Activated naive CD8-positive, alpha-beta T cell treated with anti-CD3 and anti-CD28 coated beads for 36 hours (primary cell): ENCODE measurements around the gene FOXB1. TPM values are rescaled to one million over a fixed set of nuclear protein-coding genes. Genes with fewer than 3 reads are reported as not detected.

Source experiments
- DNase-seq: peaks from one replicate; pipeline ENCODE4 v3.0.0; 2021
- H3K27ac Mint-ChIP-seq: one replicate; pipeline ENCODE4 v1.8.0; 2022; ENCODE audit warnings: mild to moderate bottlenecking, moderate library complexity, mixed read lengths
- H3K27me3 Mint-ChIP-seq: one replicate; pipeline ENCODE4 v1.8.0; 2022; ENCODE audit warnings: mild to moderate bottlenecking, mixed read lengths
- H3K36me3 Mint-ChIP-seq: one replicate; pipeline ENCODE4 v1.8.0; 2021; ENCODE audit warnings: mild to moderate bottlenecking, mixed read lengths
- H3K4me1 Mint-ChIP-seq: one replicate; pipeline ENCODE4 v1.8.0; 2021; ENCODE audit warnings: mixed read lengths
- H3K4me3 Mint-ChIP-seq: one replicate; pipeline ENCODE4 v1.8.0; 2022; ENCODE audit warnings: mild to moderate bottlenecking, moderate library complexity, mixed read lengths
- H3K9me3 Mint-ChIP-seq: one replicate; pipeline ENCODE4 v1.8.0; 2022; ENCODE audit warnings: mixed read lengths
- total RNA-seq, 2 experiments: library from RNA; stranded (reverse); gene quantifications; one replicate each; pipeline ENCODE4 v1.2.3, GENCODE V29; 2021

The FOXB1 gene
- total RNA-seq, 2 experiments from 2014 or later, result 0.14 to 0.29 TPM

DNA sequence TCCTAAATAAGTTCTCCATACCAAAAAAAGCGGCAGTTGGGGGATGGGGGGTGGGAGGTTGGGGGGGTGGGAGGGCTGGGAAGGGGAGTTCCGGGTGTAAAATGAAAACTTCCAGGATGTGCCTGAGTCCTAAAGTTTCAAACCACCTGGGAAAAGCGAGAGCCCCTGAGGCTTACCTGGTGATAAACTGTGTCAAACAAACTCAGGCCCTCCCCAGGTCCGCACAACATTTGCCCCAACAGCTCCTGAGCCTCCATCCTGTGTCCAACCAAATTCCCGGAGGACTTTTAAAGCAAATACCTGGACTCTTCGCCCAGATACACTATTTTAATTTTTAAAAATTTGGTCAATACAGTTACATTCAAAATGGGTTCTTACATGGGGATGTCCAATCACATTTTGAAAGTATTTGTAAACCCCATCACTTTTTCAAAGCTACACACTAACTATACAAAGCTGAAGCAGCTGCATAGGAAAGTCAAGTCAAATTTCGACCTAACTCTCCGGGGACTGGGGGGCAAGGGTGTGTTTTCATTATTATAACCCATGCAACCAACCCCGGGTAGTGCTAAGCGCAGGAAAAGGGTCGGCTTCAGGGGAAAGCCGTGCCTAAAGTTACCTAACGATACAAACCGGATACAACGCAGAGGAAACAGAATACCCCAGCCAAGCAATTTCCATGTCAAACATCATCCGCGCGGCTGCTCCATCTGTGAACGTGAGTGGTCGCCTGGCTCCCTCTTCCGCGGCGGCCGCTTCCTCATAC is 685 bp upstream of the FOXB1 start:
- peaks cover 45% of the 10 kb centered on the region for H3K4me1 Mint-ChIP-seq
- DNase-seq, result peak; percentile 27
- peaks cover 9% of the 10 kb centered on the region for H3K9me3 Mint-ChIP-seq
- H3K27ac Mint-ChIP-seq, result no peak overlapping the region
- peaks cover 99% of the 10 kb centered on the region for H3K27me3 Mint-ChIP-seq
- H3K36me3 Mint-ChIP-seq, result peaks cover 5% of the 10 kb centered on the region
- peak overlapping the region; percentile 79 for H3K4me3 Mint-ChIP-seq

DNA sequence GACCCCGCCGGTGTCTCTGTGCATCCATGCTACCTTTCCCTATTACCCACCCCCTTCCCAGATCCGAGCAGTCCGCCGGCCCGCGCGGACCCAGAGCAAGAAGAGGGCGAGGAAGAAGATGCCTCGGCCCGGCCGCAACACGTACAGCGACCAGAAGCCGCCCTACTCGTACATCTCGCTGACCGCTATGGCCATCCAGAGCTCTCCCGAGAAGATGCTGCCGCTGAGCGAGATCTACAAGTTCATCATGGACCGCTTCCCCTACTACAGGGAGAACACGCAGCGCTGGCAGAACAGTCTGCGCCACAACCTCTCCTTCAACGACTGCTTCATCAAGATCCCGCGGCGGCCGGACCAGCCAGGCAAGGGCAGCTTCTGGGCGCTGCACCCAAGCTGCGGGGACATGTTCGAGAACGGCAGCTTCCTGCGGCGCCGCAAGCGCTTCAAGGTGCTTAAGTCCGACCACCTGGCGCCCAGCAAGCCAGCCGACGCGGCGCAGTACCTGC is 788 bp downstream of the FOXB1 start:
- peak overlapping the region; percentile 79 for H3K4me3 Mint-ChIP-seq
- H3K36me3 Mint-ChIP-seq, result peaks cover 5% of the 10 kb centered on the region
- H3K27ac Mint-ChIP-seq, result no peak overlapping the region
- H3K27me3 Mint-ChIP-seq, result peaks cover 99% of the 10 kb centered on the region
- H3K4me1 Mint-ChIP-seq, result peaks cover 44% of the 10 kb centered on the region
- H3K9me3 Mint-ChIP-seq, result peaks cover 9% of the 10 kb centered on the region
- DNase-seq, result no peak

DNA sequence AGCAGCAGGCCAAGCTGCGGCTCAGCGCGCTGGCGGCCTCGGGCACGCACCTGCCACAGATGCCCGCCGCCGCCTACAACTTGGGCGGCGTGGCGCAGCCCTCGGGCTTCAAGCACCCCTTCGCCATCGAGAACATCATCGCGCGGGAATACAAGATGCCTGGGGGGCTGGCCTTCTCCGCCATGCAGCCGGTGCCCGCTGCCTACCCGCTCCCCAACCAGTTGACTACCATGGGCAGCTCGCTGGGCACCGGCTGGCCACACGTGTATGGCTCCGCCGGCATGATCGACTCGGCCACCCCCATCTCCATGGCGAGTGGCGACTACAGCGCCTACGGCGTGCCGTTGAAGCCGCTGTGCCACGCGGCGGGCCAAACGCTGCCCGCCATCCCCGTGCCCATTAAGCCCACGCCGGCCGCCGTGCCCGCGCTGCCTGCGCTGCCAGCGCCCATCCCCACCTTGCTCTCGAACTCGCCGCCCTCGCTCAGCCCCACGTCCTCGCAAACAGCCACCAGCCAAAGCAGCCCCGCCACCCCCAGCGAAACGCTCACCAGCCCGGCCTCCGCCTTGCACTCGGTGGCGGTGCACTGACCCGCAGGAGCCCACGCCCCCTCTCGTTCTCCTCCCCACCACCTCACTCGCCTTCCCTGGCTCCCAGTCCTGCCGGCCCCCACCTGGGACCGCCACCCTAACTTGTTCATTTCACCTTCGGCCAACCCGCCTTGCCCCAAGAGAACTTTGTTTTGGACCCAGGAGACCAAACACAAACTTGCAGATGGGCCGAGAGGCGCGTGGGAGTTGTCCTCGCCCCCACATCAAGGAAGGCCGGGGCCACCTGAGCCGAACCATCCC is 1.5 kb downstream of the FOXB1 start:
- Mint-ChIP-seq H3K36me3 (peaks cover 5% of the 10 kb centered on the region), H3K9me3 (peaks cover 9% of the 10 kb centered on the region), H3K4me1 (peaks cover 37% of the 10 kb centered on the region), H3K27me3 (peaks cover 99% of the 10 kb centered on the region), H3K4me3 (peak overlapping the region; percentile 79), H3K27ac (peak overlapping the region; percentile 66)
- peak; percentile 25 for DNase-seq

DNA sequence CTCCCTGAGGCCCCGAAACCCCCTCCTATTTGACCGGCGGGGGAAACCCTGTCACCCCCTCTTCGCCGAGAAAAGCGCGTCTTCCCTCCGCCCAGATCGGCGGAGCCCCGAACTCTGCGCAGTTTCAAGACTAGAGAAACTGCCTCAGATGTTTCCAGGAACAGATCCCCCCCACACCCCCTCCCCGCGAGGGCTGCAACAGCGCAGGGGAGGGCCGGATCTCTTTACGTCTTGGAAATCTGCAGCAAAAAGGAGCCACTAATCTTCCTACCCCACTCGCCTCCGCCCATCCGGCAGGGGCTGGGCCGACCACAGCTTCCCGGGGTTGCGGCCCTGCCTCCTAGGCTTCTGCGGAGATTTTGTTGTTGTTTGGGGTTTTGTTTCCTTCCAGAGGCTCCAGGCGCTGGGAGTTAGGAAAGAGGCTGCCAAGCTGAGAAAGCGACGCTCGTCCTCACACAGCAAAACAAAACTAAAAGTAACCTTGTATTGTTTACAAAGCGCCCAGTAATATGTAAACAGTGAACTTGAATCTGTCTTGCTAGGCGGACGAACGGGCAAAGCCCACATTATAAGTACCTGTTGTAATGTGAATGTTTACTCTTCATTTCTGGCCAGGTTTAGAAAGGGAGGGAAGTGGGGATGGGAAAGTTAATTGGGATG is 2.2 kb downstream of the FOXB1 start:
- peaks cover 33% of the 10 kb centered on the region for H3K4me1 Mint-ChIP-seq
- peaks cover 99% of the 10 kb centered on the region for H3K27me3 Mint-ChIP-seq
- H3K4me3 Mint-ChIP-seq, result peak overlapping the region; percentile 79
- peak; percentile 74 for DNase-seq
- peak overlapping the region; percentile 66 for H3K27ac Mint-ChIP-seq
- peaks cover 6% of the 10 kb centered on the region for H3K9me3 Mint-ChIP-seq
- peaks cover 5% of the 10 kb centered on the region for H3K36me3 Mint-ChIP-seq

DNA sequence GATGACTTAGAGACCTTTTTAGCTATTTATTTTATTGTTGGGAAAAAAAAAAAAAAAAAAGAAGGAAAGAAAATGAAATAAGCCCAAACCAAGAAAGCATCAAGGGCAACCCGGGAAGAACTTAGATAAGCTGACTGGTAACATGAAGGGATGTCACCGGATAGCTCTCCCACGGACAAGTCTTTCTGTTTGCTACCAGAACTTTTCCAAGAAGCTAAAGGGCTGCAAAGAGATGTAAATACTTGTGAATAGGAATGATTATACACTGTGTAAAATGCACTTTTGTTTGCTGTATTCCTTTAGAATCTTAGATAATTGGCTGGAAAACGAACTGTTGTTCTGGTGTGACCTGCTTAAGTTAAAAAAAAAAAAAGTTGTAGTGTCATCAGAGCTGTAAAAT is 2.8 kb downstream of the FOXB1 start:
- peaks cover 33% of the 10 kb centered on the region for H3K4me1 Mint-ChIP-seq
- H3K9me3 Mint-ChIP-seq, result peaks cover 5% of the 10 kb centered on the region
- peaks cover 5% of the 10 kb centered on the region for H3K36me3 Mint-ChIP-seq
- peaks cover 99% of the 10 kb centered on the region for H3K27me3 Mint-ChIP-seq
- peak overlapping the region; percentile 79 for H3K4me3 Mint-ChIP-seq
- no peak overlapping the region for H3K27ac Mint-ChIP-seq
- DNase-seq, result no peak

DNA sequence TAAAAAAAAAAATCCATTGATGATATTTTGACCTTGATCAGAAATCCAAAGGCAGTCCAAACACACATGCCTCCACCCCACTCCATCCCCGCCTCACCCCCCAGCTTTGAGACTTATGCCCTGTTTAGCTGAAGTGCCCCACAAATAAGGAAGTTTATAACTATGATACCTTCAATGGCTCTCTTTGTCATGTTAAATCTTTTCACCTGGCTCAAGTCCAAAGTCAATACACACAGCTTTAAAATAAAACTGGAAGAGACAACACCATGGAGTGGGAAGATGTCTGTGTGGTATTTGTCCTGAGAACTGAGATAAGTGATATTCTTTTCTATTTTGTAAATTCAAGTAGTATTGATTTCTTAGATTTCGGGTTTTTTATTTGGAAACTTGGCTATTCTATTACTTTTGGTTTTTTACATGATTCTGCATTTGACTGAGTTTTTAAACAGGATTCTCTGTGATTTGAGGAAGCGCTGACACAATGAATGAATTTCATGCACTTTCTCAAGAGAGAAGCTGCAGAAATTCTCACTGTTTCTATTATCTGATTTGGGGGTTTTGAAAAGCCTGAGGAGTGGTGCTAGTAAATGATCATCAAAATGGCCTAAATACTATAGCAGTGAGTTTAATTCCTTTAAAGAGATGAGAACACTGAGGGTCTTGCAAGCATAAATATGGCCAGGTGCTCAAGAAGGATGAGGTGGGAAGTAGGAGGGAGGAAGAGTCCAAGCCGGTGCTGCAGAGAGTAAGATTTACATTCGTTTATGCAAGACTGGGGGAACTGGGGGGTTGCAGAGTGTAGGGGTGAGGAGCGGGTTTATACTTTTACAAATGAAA is 5.2 kb downstream of the FOXB1 start:
- Mint-ChIP-seq H3K9me3 (no peaks in the 10 kb centered on the region), H3K36me3 (no peaks in the 10 kb centered on the region), H3K4me1 (peaks cover 20% of the 10 kb centered on the region), H3K27me3 (peaks cover 92% of the 10 kb centered on the region), H3K4me3 (no peak overlapping the region), H3K27ac (no peak overlapping the region)
- DNase-seq, result no peak

DNA sequence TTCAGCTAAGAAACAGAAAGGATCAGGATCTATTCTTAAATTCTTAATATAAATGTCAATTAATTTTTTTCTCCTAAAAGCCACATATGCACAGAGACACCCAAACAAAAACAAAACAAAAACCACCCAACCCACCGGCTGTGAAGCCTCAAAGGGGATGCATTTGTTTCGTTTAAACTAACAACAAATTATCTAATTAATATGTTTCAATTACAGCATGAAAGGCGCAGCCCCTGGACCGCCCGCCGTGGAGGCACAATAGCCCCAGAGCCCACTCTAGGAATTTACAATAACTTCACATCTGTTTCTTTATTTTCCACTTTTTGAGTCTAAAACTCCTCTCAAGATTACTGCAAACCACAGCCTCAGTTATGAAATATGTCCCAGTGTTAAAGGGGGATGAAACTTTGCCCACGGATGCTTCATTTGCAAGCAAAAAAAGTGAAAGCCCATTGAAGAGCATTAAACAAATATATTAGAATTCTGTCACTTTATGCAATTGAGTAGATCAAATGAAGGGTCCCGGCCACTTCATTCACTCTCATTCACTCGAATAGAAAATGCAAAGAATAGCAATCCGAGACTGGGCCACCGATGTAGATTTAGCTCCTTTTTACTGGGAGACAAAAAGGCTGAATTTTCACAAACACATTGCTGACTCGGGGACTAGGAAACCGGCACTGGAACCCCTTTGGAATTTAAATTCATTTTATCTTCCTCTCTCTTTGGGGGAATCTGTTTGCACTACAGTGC is 6.0 kb downstream of the FOXB1 start:
- Mint-ChIP-seq H3K27me3 (peaks cover 92% of the 10 kb centered on the region), H3K27ac (no peak overlapping the region), H3K4me1 (peaks cover 14% of the 10 kb centered on the region), H3K4me3 (no peak overlapping the region), H3K36me3 (no peaks in the 10 kb centered on the region), H3K9me3 (no peaks in the 10 kb centered on the region)
- DNase-seq, result no peak

DNA sequence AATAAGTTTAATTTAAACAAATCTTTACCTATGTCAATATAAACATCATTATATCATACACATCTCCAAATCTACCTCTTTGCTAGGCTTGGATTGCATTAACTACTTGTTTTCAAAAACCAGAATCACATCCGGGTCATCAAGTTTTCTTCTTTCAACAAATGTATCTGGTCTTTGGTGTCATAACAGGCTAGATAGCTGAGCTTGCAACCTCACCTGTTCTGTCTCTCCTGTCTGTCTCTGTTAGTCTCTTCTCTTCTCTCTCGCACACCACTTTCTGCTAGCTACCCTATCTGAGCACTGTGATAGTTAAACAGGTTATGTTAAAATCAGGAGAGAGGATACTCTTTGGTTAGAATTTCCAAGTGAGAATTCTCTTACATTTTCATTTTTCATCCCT is 6.7 kb downstream of the FOXB1 start:
- no peak overlapping the region for H3K4me3 Mint-ChIP-seq
- no peak overlapping the region for H3K27ac Mint-ChIP-seq
- no peaks in the 10 kb centered on the region for H3K9me3 Mint-ChIP-seq

DNA sequence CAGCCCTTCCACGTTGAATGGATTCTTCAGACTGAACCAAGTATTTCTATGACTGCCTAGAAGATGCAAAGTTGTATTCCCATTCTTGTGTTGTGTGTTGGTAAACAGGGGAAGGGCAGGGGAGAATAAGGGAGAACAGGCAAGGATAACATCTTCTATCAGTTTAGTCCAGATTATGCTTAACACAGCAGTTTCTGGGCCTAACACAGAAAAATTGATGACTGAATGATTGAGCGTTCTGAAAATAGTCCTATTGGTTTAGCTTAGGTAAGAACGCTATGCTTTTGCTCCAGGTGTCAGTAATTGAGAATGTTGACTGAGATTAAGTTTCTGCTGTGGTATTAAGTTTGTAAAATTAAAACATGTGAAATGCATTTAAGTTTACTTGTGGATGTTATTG is 8.6 kb downstream of the FOXB1 start:
- DNase-seq, result no peak
- Mint-ChIP-seq H3K4me1 (peaks cover 6% of the 10 kb centered on the region), H3K4me3 (no peak overlapping the region), H3K36me3 (no peaks in the 10 kb centered on the region), H3K27ac (no peak overlapping the region), H3K9me3 (peaks cover 5% of the 10 kb centered on the region), H3K27me3 (peaks cover 76% of the 10 kb centered on the region)

More for the DNA sequence above, 6.7 kb downstream of the FOXB1 start:
- no peak for DNase-seq
- H3K27me3 Mint-ChIP-seq, result peaks cover 92% of the 10 kb centered on the region
- H3K36me3 Mint-ChIP-seq, result no peaks in the 10 kb centered on the region
- peaks cover 9% of the 10 kb centered on the region for H3K4me1 Mint-ChIP-seq

DNA sequence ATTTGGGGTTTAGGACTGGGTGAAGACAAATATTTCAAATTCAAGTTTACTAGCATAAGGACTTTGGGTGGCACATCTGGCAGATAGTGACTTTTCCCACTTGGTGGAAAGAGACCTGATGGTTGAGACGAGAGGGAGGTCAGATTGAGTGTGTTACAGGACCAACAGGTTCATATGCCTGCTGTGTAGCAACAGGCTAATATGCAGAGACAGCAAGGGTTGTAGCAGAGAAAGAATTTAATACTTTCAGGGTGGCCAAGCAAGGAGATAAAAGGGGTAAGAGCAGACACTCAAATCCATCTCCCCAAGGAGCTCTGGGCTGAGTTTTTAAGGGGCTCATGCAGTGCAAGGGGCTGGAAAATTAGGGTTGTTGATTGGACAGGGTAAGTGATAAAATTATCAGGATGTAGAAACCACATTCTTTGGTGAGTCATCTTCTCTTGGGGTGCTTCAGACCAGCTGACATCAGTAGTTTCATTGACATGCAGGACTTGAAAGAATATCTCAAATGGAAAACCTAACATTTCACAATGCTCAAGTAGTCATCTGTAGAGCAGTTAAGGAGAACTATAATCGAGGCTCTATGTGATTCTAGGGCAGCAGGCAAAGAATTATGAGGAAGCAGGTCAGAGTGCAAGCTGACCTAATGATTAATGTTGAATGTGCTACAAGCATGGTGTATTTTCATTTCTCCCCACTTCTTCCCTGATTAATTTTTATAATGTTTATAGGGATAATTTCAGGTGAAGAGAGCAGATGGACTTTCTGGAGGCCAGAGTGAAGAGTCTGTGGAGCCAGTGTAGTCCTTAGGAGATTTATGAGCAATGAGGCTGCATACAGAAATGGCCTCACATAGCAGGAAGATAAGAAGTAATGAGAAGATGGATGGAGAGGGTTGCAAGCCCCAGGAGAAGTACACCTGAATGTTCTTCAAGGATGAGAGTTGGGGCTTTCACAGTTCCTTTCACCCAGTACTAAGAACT is 13.7 kb downstream of the FOXB1 start:
- Mint-ChIP-seq H3K4me3 (peak overlapping the region; percentile 15), H3K27me3 (peaks cover 38% of the 10 kb centered on the region), H3K9me3 (peaks cover 7% of the 10 kb centered on the region), H3K27ac (peak overlapping the region; percentile 1), H3K4me1 (peaks cover 30% of the 10 kb centered on the region), H3K36me3 (no peaks in the 10 kb centered on the region)
- peak; percentile 23 for DNase-seq

DNA sequence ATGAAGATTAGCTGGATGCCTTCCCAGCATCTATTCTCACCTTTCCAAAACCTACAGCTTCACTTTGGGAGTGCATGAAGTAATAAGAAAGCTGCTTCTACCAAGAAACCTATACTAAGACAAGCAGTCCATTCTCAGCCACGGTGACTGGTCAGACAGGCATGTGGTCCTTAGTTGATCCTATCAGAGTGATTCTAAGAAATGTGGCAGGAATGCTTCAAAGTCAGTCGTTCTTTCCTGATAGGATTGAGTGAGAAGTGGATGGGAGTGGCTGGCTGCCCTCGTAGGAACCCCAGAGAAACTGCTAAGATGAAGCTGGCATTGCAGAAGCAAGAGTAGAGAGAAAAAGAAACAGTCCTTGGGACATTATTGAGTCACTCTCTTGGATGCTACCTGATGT is 16.6 kb downstream of the FOXB1 start:
- Mint-ChIP-seq H3K36me3 (no peaks in the 10 kb centered on the region), H3K9me3 (peaks cover 7% of the 10 kb centered on the region), H3K27me3 (peaks cover 21% of the 10 kb centered on the region), H3K4me3 (no peak overlapping the region), H3K27ac (no peak overlapping the region), H3K4me1 (peaks cover 30% of the 10 kb centered on the region)
- no peak for DNase-seq

DNA sequence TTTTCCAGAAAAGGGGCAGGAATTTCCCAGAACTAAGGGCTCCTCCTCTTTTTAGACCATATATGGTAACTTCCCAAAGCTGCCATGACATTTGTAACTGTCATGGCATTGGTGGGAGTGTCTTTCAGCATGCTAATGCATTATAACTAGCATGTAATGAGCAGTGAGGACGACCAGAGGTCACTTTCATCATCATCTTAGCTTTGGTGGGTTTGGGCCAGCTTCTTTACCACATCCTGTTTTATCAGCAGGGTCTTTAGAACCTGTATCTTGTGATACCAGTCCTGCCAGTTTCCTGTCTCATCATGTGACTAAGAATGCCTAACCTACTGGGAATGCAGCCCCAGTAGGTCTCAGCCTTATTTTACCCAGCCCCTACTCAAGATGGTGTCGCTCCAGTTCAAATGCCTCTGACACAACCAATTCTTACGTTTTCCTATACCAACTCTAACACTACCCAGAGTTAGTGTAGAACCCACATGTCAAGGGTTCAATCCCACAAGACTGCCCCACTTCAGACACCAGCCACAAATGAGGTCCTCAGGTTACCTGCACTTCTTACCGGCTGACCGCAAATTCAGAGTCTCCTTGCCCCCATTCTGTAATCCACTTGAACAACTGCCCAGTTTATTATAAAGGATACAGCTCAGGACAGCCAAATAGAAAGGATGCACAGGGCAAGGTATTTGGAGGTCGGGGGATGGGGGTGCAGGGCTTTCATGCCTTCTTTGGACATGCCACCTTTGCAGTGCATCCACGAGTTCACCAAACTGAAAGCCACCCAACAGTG is 17.7 kb downstream of the FOXB1 start:
- Mint-ChIP-seq H3K27me3 (peaks cover 18% of the 10 kb centered on the region), H3K36me3 (no peaks in the 10 kb centered on the region), H3K4me1 (peaks cover 30% of the 10 kb centered on the region), H3K9me3 (peaks cover 7% of the 10 kb centered on the region), H3K4me3 (no peak overlapping the region), H3K27ac (no peak overlapping the region)
- DNase-seq, result no peak
